GM19193 (cell line): ENCODE measurements around the gene RRP8.

ENCODE experiments used
- POLR2A ChIP-seq: IDR thresholded peaks from 4 replicates; pipeline ENCODE4 v1.6.1; 2011; ENCODE audit not compliant: insufficient read depth, insufficient read length; ENCODE audit errors: extremely low read depth

RRP8 gene

GRCh38 chr11:6603287-6604080 lies at the start of gene RRP8, which contains the start of gene ILK:
Gene RRP8 (minus strand): TSS chr11:6603616. CDS start chr11:6603502, 114 bp downstream.
Gene ILK (plus strand): TSS chr11:6603774. CDS start chr11:6604272, 498 bp downstream.
- peak; percentile 80 for TF ChIP-seq POLR2A

GRCh38 chr11:6653097-6653496 lies 49.7 kb upstream of the RRP8 start:
- TF ChIP-seq POLR2A, result no peak

- TF ChIP-seq POLR2A, result no peak
These were observed 48.8 kb upstream of the RRP8 start for GRCh38 chr11:6652182-6652581.

- no peak for TF ChIP-seq POLR2A
These were observed 47.6 kb upstream of the RRP8 start for GRCh38 chr11:6650980-6651379.

- no peak for TF ChIP-seq POLR2A
These were observed 46.7 kb upstream of the RRP8 start for GRCh38 chr11:6650104-6650503.

- TF ChIP-seq POLR2A, result no peak
These were observed 45.1 kb upstream of the RRP8 start for GRCh38 chr11:6648501-6648900.

GRCh38 chr11:6647836-6648235 lies 44.4 kb upstream of the RRP8 start:
- TF ChIP-seq POLR2A, result no peak

GRCh38 chr11:6646918-6647679 lies 43.7 kb upstream of the RRP8 start:
- TF ChIP-seq POLR2A, result peak; percentile 21

GRCh38 chr11:6646576-6646917 lies 43.1 kb upstream of the RRP8 start:
- no peak for TF ChIP-seq POLR2A

GRCh38 chr11:6646071-6646470 lies 42.7 kb upstream of the RRP8 start:
- no peak for TF ChIP-seq POLR2A

GRCh38 chr11:6642957-6643356 lies 39.5 kb upstream of the RRP8 start:
- TF ChIP-seq POLR2A, result no peak

GRCh38 chr11:6640985-6641701 lies 37.7 kb upstream of the RRP8 start:
- TF ChIP-seq POLR2A, result no peak

GRCh38 chr11:6640036-6640984 lies 36.9 kb upstream of the RRP8 start:
- TF ChIP-seq POLR2A, result no peak

GRCh38 chr11:6638429-6638828 lies 35.0 kb upstream of the RRP8 start:
- TF ChIP-seq POLR2A, result no peak
